ENCODE data around the gene CFAP92.

Gene CFAP92, protein sequence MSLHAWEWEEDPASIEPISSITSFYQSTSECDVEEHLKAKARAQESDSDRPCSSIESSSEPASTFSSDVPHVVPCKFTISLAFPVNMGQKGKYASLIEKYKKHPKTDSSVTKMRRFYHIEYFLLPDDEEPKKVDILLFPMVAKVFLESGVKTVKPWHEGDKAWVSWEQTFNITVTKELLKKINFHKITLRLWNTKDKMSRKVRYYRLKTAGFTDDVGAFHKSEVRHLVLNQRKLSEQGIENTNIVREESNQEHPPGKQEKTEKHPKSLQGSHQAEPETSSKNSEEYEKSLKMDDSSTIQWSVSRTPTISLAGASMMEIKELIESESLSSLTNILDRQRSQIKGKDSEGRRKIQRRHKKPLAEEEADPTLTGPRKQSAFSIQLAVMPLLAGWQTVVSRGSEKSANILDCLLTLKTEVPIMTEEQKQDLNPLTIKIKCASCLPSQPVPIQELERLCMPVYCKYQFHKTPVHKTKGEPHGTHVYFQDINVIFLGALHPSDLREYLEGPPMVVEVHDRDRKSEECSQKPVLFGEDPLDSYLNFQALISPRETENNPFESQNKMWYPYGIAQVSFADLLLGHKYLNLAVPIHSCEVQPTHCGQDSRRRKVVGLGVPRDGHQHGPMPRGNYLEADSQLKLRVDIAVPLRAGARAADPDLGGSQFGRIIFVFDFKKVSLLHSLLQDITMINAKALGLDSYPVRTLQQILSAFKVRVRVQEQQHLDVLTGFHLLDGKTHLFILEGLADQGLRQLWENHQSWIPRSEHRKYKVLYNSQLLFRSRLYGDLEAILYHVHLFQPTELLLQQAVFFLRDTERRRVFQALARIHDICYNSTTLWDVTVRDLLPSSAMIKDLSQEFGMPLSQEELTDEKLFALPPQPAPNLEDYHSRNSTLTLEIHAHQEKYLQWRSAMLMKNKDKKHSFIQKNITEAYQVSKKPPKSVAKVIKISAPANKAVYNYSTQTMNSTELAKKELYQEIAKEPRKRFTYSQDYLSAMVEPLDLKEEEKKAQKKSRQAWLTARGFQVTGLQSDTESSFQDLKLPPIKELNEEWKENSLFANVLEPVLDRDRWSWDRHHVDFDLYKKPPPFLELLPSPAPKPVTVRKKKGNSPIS

DNA sequence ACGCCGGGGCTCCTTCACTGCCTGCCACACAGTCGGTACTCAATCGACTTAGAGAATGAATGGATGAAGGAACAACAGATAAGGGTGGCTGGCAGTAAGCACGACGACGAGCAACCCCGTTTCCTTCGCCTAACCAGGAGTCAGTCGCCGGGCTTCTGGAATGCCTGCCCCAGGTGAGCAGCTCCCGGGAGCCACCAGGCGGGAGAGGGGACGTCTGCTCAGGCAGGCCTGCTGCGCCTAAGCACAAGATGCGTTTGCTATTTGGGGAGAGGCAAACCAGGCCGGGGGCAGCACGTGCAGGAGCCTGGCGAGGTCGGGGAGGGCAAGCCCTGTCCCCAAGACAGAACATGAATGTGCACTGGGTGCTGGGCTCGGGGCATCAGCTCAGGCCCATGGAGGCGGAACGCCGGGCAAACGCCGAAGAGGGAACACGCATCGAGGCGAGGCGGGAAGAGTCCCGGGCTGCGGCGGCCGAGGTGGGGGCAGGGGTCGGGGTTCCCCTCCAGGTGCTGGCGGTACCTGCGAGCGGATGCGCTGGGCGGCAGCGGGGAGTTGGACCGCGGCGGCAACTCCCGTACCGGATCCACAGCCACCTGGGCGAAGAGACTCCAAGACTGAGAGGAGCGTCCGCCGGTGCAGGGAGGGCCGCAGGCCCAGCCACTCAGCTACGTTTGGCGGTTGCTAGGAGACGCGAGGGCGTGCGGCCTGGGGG is at the start of gene CFAP92:
Gene CFAP92 (minus strand): TSS at position 616 of the 712 bp plus-strand sequence. CDS start 772 bp downstream, outside the sequence.
- DNase-seq (ENCODE audit: low spot score) = peak; percentile 78

- DNase-seq (ENCODE audit: low spot score) = no peak
Measured at GRCh38 chr3:129040579-129041300, 46.9 kb upstream of the CFAP92 start.

DNA sequence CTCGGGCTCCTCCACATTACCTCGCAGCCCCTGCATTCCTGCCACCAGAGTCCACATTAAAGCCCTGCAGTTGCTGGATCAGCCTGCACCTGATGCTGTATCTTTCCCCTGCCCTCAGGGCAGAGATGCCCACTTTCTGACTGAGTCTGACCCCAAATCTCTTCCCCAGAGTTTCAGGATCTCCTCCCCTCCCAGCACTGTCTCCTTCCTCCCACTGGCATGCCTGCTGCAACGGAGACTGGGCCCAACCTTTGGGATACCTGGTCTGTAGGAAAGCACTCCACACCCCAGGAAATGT is 46.1 kb upstream of the CFAP92 start:
- no peak for DNase-seq (ENCODE audit: low spot score)

DNA sequence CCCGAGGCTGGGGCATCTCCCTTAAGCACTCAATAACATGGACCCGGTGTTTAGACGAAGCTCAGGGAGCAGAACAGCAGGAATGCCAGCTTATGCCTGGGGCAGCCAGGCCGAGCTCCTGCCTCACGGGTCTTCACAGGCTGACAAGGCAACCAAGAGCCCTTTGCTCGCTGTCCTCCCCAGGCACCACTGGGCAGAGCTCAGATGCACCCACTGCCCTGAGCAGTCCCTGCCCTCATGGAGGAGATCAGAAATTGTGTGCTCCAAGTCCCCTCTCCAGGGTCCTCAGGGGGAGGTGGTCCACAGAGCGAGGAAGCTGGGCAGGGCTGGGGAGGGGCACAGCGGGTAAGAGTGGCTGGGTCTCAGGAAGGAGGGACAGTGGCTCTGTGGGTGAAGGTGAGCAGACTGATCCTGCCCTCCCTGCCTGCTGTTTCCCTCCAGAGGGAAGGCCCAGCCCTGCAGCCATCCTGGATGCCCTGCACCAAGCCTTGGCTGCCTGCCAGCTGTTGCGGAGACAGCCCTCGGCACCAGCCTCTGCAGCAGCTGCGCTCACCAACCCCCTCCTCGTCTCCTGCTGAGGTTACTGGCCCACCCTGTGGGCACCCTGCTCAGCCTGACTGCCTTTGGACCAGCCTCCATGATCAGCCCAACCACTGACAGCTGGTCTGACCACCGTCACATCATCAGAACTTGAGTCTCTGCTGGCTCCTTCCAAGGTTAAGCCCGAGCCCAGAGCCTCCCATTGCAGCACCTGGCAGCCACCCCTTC is 45.6 kb upstream of the CFAP92 start:
- DNase-seq (ENCODE audit: low spot score) = peak; percentile 32

DNA sequence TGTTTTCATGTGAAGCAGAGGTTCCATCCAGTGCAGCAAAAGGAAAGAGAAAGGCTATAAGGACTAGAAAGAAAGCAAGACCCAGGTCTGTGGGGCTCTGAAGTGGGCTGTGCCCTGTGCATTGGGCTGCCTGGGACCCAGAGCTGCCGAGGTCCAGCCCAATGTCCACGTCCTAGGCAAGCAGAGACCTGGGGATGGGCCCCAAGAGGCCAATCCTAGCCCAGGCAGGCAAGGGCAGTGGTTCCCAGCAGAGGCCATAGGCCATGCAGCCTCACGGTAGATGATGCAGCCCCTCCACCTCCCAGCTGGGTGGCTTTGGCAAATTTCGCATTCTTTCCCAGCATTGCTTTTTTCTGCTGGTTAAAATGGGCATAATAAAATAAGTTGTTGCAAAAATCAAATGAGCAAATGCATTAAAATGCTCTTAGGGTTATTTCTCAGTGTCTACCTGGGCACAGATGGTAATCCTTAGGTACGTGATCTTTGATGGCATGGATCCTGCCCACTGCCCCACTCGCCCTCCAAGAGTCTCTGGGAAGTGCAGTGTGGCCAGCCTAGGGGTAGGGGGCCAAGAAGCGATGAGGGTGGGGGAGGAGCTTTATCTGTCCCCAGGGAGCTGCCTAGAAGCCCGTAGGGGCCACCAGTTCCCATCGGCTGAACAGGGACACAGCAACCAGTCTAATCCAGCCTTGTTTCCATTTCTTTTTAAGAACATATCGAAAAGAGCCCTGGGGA is 44.4 kb upstream of the CFAP92 start:
- no peak for DNase-seq (ENCODE audit: low spot score)

DNA sequence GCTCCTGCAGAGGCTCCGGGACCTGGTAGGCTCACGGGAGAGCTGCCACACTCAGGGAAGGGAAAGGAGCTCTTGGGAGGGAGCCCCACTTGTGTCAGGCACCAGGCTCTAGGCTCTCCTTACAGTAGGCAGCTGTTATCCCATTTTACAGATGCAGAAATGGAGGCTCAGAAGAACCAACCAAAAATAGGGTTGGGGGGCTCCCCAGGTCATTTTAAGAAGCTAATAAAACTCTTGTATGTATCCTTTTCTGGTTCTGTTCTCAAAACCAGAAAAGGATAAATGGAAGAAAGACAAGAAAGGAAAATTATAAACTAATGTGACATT is 43.2 kb upstream of the CFAP92 start:
- DNase-seq (ENCODE audit: low spot score) = no peak

GRCh38 chr3:129036222-129037092 is 42.6 kb upstream of the CFAP92 start:
- DNase-seq (ENCODE audit: low spot score) = no peak

GRCh38 chr3:129035360-129036221 is 41.7 kb upstream of the CFAP92 start:
- DNase-seq (ENCODE audit: low spot score) = no peak

GRCh38 chr3:129034642-129035041 is 40.8 kb upstream of the CFAP92 start:
- DNase-seq (ENCODE audit: low spot score) = no peak

DNA sequence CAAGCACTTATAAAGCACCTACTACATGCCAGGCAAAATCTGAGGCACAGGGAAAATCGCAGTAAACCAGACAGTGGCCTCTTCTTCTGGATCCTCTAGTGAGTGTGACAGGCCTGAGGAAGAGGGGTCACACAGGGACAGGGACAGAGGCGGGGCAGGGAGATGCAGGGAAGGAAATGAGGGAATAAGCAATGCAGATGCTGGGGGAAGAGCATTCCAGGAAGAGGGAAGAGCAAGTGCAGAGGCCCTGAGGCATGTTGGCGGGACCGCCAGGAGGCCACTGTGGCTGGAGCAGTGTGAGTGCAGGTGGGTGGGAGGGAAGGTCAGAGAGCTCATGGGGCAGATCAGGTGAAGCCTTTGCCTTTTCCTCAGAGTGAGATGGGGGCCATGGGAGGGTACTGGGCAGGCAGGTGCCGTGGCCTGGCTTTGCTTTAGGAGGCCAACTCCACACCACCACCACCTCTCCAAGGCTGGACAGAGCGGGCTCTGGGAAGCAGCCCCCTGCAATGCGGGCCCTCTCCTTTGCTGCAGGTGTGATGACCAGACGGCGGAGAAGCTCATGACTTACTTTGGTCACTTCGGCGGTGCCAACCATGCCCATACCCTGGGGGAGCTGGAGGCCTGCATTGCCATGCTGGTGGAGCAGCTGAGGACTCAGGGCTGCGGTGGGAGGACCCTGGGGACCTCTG is 39.9 kb upstream of the CFAP92 start:
- no peak for DNase-seq (ENCODE audit: low spot score)

- DNase-seq (ENCODE audit: low spot score) = no peak
Measured at GRCh38 chr3:129033151-129033550, 39.3 kb upstream of the CFAP92 start.

DNA sequence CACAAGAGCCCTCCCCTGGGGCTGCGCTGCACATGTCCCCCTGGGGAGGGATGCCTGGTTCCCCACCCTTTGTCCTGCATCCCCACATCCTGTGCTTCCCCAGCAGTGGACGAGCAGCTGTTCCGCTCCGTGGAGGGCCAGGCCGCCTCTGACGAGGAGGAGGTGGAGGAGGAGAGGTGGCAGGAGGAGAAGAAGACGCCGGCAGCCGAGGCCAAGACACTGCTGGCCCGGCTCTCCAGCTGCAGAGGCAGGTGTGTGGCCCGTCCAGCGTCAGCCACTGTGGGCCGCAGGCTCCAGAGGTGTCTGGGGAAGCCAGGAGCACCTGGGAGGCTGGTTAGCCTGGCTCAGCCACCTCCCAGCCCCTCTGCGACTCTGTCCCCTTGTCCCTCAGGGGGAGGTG is 38.8 kb upstream of the CFAP92 start:
- DNase-seq (ENCODE audit: low spot score) = no peak

- DNase-seq (ENCODE audit: low spot score) = no peak
Measured at GRCh38 chr3:129031476-129032215, 37.8 kb upstream of the CFAP92 start.

GRCh38 chr3:129030611-129031010 is 36.7 kb upstream of the CFAP92 start:
- no peak for DNase-seq (ENCODE audit: low spot score)

DNA sequence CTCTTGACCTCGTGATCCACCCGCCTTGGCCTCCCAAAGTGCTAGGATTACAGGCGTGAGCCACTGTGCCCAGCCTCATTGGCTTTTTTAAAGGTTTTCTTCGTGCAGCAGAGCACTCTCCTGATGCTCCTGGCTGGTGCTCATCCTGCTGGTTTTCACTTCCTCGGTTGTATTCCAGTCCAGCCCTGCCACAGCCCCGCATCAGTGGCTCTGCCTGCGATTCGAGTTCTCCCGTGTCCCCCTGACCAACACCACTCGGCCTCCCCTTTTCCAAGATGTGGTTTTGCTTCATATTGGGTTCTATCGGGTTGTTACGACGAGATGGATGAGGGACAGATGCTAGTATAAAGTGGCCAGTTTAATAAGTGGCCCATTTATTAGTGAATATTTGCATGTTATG is 35.0 kb upstream of the CFAP92 start:
- no peak for DNase-seq (ENCODE audit: low spot score)

GRCh38 chr3:129027544-129027880 is 33.6 kb upstream of the CFAP92 start:
- DNase-seq (ENCODE audit: low spot score) = no peak
